Activated T-cell treated with anti-CD3 and anti-CD28 coated beads for 48 hours (primary cell): ENCODE measurements around the gene AKNAD1.

ENCODE experiments used
- DNase-seq: peaks from one replicate; pipeline ENCODE4 v3.0.0-alpha.2; 2020; ENCODE audit warnings: low read depth

AKNAD1 gene

GRCh38 chr1:108862698-108863477, 6.0 kb upstream of the AKNAD1 start:
- no peak for DNase-seq

GRCh38 chr1:108862017-108862610, 5.2 kb upstream of the AKNAD1 start:
- no peak for DNase-seq

GRCh38 chr1:108861566-108861965, 4.7 kb upstream of the AKNAD1 start:
- DNase-seq: no peak

GRCh38 chr1:108860190-108860907, 3.5 kb upstream of the AKNAD1 start:
- no peak for DNase-seq

- no peak for DNase-seq
Measured at GRCh38 chr1:108858230-108858950, 1.5 kb upstream of the AKNAD1 start.

GRCh38 chr1:108854221-108855019, 2.5 kb downstream of the AKNAD1 start:
- no peak for DNase-seq

GRCh38 chr1:108852221-108852975, 4.5 kb downstream of the AKNAD1 start:
- no peak for DNase-seq

GRCh38 chr1:108851567-108851966, 5.3 kb downstream of the AKNAD1 start:
- no peak for DNase-seq

GRCh38 chr1:108850929-108851328, 6.0 kb downstream of the AKNAD1 start:
- no peak for DNase-seq

GRCh38 chr1:108848806-108849205, 8.1 kb downstream of the AKNAD1 start:
- no peak for DNase-seq

GRCh38 chr1:108847494-108847893, 9.4 kb downstream of the AKNAD1 start:
- DNase-seq: no peak

GRCh38 chr1:108845991-108846390, 10.9 kb downstream of the AKNAD1 start:
- no peak for DNase-seq

- DNase-seq: no peak
Measured at GRCh38 chr1:108845446-108845845, 11.4 kb downstream of the AKNAD1 start.

GRCh38 chr1:108843390-108844137, 13.3 kb downstream of the AKNAD1 start:
- DNase-seq: no peak

GRCh38 chr1:108842525-108843181, 14.2 kb downstream of the AKNAD1 start:
- no peak for DNase-seq

GRCh38 chr1:108841703-108842102, 15.2 kb downstream of the AKNAD1 start:
- DNase-seq: no peak

- DNase-seq: no peak
Measured at GRCh38 chr1:108832929-108833328, 24.0 kb downstream of the AKNAD1 start.

- no peak for DNase-seq
Measured at GRCh38 chr1:108831225-108831624, 25.7 kb downstream of the AKNAD1 start.
